Measurements from ENCODE around the gene USP5.
"Not testable (repeated sequence)": the region's sequence is repeated elsewhere in the genome, so short reads cannot be mapped to it uniquely, and the experiment has no call there.

GRCh38 chr12:6879824-6880223 is 27.9 kb downstream of the USP5 start:
- TF ChIP-seq, protein P1, sequence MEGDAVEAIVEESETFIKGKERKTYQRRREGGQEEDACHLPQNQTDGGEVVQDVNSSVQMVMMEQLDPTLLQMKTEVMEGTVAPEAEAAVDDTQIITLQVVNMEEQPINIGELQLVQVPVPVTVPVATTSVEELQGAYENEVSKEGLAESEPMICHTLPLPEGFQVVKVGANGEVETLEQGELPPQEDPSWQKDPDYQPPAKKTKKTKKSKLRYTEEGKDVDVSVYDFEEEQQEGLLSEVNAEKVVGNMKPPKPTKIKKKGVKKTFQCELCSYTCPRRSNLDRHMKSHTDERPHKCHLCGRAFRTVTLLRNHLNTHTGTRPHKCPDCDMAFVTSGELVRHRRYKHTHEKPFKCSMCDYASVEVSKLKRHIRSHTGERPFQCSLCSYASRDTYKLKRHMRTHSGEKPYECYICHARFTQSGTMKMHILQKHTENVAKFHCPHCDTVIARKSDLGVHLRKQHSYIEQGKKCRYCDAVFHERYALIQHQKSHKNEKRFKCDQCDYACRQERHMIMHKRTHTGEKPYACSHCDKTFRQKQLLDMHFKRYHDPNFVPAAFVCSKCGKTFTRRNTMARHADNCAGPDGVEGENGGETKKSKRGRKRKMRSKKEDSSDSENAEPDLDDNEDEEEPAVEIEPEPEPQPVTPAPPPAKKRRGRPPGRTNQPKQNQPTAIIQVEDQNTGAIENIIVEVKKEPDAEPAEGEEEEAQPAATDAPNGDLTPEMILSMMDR (conservative IDR thresholded peaks at IDR 0.05), result not testable (repeated sequence)
- TF ChIP-seq EZH2 (IDR thresholded peaks at IDR 0.05; ENCODE audit: low read depth), result not testable (repeated sequence)
